ENCODE measurements around the gene DLGAP1. TPM values are rescaled to one million over a fixed set of nuclear protein-coding genes. Genes with fewer than 3 reads are reported as not detected.

DLGAP1 gene
- total RNA-seq, 1 experiment from 2014 or later, result 23.2 TPM

DNA sequence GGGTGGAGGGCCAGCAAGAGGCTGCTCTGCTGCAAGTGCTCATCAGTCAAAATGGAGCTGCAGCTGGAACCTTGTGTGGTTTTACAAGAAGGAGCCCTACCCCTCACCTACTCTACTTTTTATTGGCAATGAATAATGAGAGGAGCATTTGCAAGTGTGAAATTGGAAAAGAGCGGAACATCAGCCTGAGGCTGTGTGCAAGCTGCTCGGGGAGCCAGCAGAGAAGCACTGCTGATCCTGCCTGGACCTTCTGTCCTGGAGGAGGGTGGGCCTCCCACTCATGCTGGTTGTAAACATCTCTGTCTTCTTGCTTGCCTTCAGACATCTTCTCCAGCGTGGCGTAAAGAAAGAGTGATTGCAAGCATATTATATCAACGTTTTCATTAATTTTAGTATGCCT is 256.2 kb downstream of the DLGAP1 start:
- H3K27me3 ChIP-seq (ENCODE audit: insufficient read depth, low read length), result no peaks in the 10 kb centered on the region; the same call in 1 of the 2 replicates
- Mint-ChIP-seq H3K4me1 (peaks cover 24 to 25% of the 10 kb centered on the region in 2 experiments), H3K27me3 (ENCODE audit: low read depth) (no peaks in the 10 kb centered on the region), H3K27ac (no peak overlapping the region), H3K36me3 (ENCODE audit: insufficient read depth in 1 of 3, low read depth in 3 of 3) (no peaks in the 10 kb centered on the region; a peak in 2 of 7 replicates), H3K9me3 (no peaks in the 10 kb centered on the region), H3K4me3 (no peak overlapping the region)
- no peak overlapping the region for H2AK5ac ChIP-seq (ENCODE audit: insufficient read length, low read length)
- no peak overlapping the region for H2AFZ ChIP-seq (ENCODE audit: low read length)
- H3K56ac ChIP-seq (ENCODE audit: insufficient read length, low read depth, low read length), result no peak overlapping the region
- H2BK120ac ChIP-seq (ENCODE audit: low read depth, low read length, poor library complexity, severe bottlenecking), result no peak overlapping the region
- WGBS (ENCODE audit: extremely low coverage, insufficient read length, low lambda C conversion rate), result no CpG with 5 or more reads among the region's 5 CpGs
- no peaks in the 10 kb centered on the region for H3K79me2 ChIP-seq (ENCODE audit: insufficient read depth, low read length)
- H3K14ac ChIP-seq (ENCODE audit: insufficient read depth, low read length), result no peak overlapping the region
- H4K91ac ChIP-seq (ENCODE audit: insufficient read length, low read depth, low read length), result no peak overlapping the region
- H2BK5ac ChIP-seq (ENCODE audit: insufficient read length, low read length), result no peak overlapping the region
- no peak for DNase-seq
- H3K9me3 ChIP-seq (ENCODE audit: control insufficient read depth, low read depth, low read length), result no peaks in the 10 kb centered on the region
- H3T11ph ChIP-seq (ENCODE audit: low read length), result no peak overlapping the region
- no peak overlapping the region for H2BK12ac ChIP-seq (ENCODE audit: insufficient read length, low read depth, low read length)
- no peak overlapping the region for H3K4me2 ChIP-seq (ENCODE audit: insufficient read depth, insufficient read length, low read length)
- H4K5ac ChIP-seq (ENCODE audit: insufficient read length, low read depth, low read length), result no peak overlapping the region
- no peak overlapping the region for H4K8ac ChIP-seq (replicated peaks; ENCODE audit: insufficient read length, low read depth, low read length)
- H2BK20ac ChIP-seq (ENCODE audit: low read depth, low read length, poor library complexity, severe bottlenecking), result no peak overlapping the region
- no peak overlapping the region for H3K18ac ChIP-seq (ENCODE audit: insufficient read length, low read depth, low read length)
- no peak overlapping the region for H3K23ac ChIP-seq (ENCODE audit: insufficient read length, low read depth, low read length)
- no peaks in the 10 kb centered on the region for H3K23me2 ChIP-seq (ENCODE audit: insufficient read length, low read depth, low read length, poor library complexity, severe bottlenecking)
- H3K4me1 ChIP-seq (ENCODE audit: insufficient read depth, low read length), result peaks cover 5% of the 10 kb centered on the region; the same call in 1 of the 2 replicates
- no peak overlapping the region for H3K9ac ChIP-seq (ENCODE audit: extremely low read depth, insufficient read length, low read length)
- TF ChIP-seq, protein P1, sequence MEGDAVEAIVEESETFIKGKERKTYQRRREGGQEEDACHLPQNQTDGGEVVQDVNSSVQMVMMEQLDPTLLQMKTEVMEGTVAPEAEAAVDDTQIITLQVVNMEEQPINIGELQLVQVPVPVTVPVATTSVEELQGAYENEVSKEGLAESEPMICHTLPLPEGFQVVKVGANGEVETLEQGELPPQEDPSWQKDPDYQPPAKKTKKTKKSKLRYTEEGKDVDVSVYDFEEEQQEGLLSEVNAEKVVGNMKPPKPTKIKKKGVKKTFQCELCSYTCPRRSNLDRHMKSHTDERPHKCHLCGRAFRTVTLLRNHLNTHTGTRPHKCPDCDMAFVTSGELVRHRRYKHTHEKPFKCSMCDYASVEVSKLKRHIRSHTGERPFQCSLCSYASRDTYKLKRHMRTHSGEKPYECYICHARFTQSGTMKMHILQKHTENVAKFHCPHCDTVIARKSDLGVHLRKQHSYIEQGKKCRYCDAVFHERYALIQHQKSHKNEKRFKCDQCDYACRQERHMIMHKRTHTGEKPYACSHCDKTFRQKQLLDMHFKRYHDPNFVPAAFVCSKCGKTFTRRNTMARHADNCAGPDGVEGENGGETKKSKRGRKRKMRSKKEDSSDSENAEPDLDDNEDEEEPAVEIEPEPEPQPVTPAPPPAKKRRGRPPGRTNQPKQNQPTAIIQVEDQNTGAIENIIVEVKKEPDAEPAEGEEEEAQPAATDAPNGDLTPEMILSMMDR (conservative IDR thresholded peaks at IDR 0.05), result no peak
- no peaks in the 10 kb centered on the region for H3K79me1 ChIP-seq (ENCODE audit: insufficient read depth, low read depth, low read length, poor library complexity, severe bottlenecking)
- no peak overlapping the region for H3K27ac ChIP-seq (ENCODE audit: insufficient read length, low read depth, low read length)
- no peak overlapping the region for H3K4ac ChIP-seq (ENCODE audit: low read depth, low read length)
- no peak overlapping the region for H2BK15ac ChIP-seq (ENCODE audit: low read depth, low read length)
- H4K20me1 ChIP-seq (ENCODE audit: control insufficient read depth, insufficient read depth, insufficient read length), result no peaks in the 10 kb centered on the region
